GM18907 (cell line): Measurements from ENCODE around the gene FAF1.
A peak's percentile ranks its signal among the peaks of the same experiment; 100 is the strongest.
"Not testable (repeated sequence)": the region's sequence is repeated elsewhere in the genome, so short reads cannot be mapped to it uniquely, and the experiment has no call there.

Experiments used
- ATAC-seq: cut with Tn5 transposase; IDR thresholded peaks from one replicate; pipeline ENCODE4 v1.9.1; 2021; ENCODE audit warnings: mild to moderate bottlenecking, moderate library complexity; ENCODE audit not compliant: unreplicated experiment

FAF1 gene

GRCh38 chr1:50917138-50918137, 42.6 kb downstream of the FAF1 start:
- ATAC-seq: no peak

DNA sequence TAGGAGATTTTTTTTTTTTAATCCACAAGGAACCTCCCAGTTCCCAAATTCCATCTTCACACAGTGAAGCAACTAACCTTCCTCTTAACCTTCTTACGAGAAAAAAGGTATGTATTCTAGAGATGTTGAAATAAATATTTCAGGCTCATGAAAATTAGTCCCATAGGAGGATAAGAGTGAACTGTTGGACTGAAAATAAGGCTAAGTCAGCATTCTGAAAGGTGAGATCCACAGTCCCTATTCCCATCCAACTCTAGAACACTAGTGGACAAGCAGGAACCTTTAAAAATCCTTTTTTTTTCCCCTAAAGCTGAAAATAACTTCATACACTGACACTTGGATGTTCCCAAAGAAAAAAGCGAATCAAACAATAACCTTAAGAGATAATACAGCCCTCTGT, 44.4 kb downstream of the FAF1 start:
- no peak for ATAC-seq

DNA sequence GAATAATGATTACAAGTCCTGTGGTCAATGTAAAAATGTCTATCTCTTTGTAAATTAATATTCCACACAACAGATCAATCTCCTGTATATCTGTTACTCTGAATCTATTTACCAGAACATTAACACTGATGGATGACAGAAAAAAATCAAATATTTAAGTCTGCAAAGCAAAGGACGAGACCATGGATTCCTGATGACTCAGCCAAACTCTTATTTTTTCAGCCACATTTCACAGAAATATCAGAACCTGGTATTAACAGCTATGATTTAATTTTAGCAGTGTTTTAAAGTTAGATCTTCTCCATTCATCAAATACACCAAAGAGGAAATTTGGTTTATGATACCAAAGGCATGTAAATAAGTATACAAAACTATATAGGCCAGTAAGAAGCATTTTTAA, 46.1 kb downstream of the FAF1 start:
- ATAC-seq: no peak

- not testable (repeated sequence) for ATAC-seq
These were observed 49.7 kb downstream of the FAF1 start for GRCh38 chr1:50910356-50910755.

- ATAC-seq: not testable (repeated sequence)
These were observed 52.5 kb downstream of the FAF1 start for GRCh38 chr1:50907610-50908009.

DNA sequence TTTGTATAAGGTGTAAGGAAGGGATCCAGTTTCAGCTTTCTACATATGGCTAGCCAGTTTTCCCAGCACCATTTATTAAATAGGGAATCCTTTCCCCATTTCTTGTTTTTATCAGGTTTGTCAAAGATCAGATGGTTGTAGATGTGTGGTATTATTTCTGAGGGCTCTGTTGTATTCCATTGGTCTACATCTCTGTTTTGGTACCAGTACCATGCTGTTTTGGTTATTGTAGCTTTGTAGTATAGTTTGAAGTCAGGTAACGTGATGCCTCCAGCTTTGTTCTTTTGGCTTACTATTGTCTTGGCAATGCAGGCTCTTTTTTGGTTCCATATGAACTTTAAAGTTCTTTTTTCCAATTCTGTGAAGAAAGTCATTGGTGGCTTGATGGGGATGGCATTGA, 54.0 kb downstream of the FAF1 start:
- ATAC-seq: not testable (repeated sequence)

DNA sequence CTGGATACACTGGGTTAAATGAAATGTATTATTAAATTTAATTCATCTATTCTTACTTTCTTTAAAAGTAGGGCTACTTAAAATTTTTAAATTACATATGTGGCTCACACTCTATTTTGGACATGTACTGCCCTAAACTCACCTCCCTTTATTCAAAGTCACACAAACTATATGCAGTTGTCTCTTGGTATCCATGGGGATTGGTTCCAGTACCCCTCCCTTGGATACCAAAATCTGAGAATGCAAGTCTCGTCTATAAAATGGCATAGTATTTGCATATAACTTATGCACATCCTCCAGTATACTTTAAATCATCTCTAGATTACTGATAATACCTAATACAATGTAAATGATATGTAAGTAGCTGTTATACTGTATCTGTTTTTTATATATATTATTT, 57.6 kb downstream of the FAF1 start:
- ATAC-seq: no peak

GRCh38 chr1:50901872-50902271, 58.2 kb downstream of the FAF1 start:
- ATAC-seq: no peak

DNA sequence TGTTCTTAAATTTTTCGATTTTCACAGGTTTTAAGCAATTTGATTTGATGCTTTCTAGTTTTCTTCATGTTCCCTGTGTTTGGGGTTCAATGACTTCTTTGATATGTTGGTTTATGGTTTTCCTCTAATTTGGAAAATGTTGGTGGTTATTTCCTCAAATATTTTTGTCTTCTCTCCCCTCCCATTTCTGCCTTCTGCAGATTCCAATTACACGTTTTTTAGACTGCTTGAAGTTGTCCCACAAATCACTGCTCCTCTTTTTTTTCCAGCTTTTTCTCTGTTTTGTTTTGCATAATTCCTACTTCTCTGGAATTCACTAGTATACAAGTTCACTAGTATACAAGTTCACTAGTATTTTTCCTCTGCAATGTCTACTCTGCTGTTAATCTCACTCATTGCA, 61.3 kb downstream of the FAF1 start:
- ATAC-seq: no peak

DNA sequence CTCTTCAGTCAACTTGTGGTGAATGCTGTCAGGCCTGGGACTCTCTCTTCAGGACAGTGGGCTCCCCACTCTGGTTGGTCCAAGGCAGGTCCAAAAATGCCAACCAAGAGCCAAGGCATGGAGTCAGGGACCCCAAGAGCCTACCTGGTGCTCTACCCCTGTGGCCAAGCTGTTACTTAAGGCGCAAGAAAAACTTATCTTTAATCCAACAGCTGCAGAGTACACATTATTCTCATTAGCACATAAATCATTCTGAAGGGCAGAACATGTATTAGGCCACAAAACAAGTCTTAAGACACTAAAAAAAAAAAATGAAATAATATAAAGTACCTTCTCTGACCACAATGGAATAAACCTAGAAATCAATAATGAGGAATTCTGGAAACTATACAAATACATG, 65.7 kb downstream of the FAF1 start:
- ATAC-seq: no peak

DNA sequence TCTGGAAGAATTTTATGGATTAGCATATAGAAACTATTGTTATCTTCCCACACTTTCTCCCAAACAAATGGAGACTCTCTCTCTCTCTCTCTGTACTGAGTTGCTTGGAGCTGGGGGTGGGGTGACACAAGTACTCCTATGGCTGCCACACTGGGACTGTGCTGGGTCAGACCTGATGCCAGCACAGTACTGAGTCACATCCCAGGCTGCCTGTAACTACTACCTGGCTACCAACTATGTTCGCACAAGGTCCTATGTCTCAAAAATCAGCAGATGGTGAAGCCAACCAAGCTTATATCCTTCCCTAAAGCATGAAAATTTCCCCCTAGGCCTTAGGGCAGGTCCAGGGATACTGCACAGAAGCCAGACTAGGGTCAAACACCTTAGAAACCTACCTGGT, 66.6 kb downstream of the FAF1 start:
- ATAC-seq: no peak

- not testable (repeated sequence) for ATAC-seq
These were observed 72.5 kb downstream of the FAF1 start for GRCh38 chr1:50887555-50887954.

GRCh38 chr1:50880373-50880772, 79.7 kb downstream of the FAF1 start:
- ATAC-seq: no peak

DNA sequence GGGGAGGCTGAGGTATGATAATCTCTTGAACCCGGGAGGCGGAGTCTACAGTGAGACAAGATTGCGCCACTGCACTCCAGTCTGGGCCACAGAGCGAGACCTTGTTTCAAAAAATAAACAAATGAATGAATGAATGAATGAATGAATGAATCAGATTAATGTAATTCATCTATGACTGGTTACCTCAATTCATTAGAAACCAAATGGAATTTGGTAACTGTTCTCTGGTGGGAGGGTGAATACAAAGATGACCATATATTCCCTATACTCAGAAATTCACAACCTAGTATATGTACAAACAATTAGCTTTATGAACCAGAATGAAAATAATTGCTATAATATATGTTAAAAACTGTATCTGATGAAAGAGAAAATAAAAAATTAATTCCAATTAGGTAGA, 80.9 kb downstream of the FAF1 start:
- no peak for ATAC-seq

DNA sequence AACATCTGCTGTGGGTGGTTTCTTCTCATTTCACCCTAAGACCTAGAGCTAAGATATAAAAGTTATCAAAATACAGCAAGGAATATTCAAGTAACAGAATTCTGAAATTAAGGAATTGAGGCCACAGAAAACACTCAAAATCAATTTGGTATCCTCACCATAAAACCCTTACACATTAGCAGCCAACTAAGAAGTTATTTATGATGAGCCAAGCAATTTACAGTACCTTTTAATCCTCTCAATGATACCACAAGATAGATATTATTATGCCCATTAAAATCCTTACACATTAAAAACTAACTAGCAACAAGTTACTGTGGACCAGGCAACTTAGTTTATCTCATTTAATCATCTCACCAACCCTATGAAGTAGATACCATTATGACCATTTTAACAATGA, 81.6 kb downstream of the FAF1 start:
- no peak for ATAC-seq

DNA sequence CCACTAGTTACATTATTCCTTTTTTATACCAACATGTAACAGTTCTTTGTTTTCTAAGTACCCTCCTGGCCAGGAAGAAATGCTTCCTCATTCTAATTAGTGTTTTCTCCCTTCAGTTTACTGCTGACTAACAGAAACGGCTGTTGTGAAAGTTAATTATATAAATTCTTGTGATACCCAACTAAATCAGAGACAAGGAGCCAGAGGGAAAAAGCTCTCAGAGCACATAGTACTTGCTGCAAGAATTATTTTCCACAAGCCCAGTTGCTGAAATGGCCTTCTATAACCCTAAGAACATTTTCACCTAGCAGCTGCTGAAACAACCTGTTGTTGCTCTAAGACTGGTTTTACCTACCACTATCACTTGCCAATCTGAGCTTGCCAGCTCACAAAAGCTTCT, 82.4 kb downstream of the FAF1 start:
- ATAC-seq: no peak

DNA sequence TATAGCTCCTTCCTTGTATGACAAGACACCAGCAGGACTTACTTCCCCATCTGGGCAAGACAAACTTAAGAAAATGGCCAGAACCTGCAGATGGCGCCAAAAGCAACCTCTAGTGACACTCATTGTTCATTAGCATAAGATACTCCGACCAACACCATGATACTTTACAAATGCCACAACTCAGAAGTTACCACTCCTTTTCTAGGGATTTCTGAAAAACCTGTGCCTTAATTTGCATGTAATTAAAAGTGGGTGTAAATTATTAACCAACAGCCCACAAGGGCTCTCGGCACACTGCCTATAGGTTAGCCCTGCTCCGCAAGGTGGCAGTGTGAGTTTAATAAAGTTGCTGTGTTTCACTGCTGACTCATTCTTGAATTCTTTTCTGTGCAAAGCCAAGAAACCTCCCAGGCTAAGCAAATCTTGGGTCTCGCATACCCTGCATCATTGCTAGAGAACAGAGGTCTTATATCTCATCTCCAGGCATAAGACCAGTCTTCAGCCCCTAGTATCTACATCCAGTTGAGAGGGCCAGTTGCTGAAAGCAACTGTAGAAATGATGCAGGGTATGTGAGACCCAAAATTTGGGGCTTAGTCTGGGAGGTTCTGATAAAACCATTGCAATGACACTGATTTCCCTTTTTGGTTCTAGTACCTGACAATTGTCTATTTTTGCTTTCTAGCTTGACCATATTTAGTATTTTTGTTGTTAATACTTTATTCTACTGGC, 86.4 kb downstream of the FAF1 start:
- ATAC-seq: peak; percentile 97

- not testable (repeated sequence) for ATAC-seq
These were observed 95.2 kb downstream of the FAF1 start for GRCh38 chr1:50864845-50865244.

DNA sequence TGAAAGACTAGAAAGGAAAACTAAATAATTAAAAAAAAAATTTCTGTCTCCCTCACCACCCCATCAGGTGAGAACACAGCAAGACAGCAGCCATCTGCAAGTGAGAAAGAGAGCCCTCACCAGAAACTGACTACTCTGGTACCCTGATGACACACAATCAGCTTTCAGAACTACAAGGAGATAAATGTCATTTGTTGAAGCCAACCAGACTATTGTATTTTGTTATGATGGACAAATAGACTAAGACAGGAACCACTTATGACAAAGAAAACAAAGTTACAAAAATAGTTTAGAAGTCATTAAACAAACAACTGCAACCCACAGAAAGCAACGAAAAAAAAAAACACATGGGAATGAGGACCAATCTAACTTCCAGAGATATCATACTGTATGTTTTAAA, 98.3 kb downstream of the FAF1 start:
- ATAC-seq: no peak

GRCh38 chr1:50860702-50861101, 99.4 kb downstream of the FAF1 start:
- ATAC-seq: no peak

DNA sequence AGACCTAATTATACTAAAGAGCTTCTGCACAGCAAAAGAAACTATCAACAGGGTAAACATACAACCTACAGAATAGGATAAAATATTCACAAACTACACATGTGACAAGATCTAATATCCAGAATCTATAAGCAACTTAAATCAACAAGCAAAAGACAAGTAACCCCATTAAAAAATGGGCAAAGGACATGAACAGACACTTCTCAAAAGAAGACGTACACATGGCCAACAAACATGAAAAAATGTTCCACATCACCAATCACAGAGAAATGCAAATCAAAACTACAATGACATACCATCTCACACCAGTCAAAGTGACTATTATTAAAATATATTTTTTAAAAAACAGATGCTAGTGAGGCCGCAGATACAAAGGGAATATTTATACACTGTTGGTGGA, 99.8 kb downstream of the FAF1 start:
- ATAC-seq: no peak

DNA sequence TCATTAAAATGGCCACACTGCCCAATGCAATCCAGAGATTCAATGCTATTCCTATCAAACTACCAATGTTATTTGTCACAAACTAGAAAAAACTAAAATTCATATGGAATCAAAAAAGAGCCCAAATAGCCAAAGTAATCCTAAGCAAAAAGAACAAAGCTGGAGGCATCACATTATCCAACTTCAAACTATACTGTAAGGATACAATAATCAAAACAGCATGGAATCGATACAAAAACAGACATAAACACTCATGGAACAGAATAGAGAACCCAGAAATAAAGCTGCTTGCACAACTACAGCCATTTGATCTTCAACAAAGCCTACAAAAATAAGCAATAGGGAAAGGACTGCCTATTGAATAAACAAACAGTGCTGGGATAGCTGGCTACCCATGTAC, 100.4 kb downstream of the FAF1 start:
- ATAC-seq: no peak
